ENCODE measurements around the gene KDM3B.
A peak's percentile ranks its signal among the peaks of the same experiment; 100 is the strongest.
"Not testable (repeated sequence)": the region's sequence is repeated elsewhere in the genome, so short reads cannot be mapped to it uniquely, and the experiment has no call there.

Gene KDM3B

GRCh38 chr5:138389332-138389731 lies 36.8 kb downstream of the KDM3B start:
- TF ChIP-seq CTCF (IDR thresholded peaks at IDR 0.05; ENCODE audit: insufficient read depth, low read length, missing control alignments) = no peak
- ChIA-PET POLR2A (no interaction called here), CTCF (no interaction called here)
- H3K4me3 ChIP-seq (ENCODE audit: low read depth, low read length) = no peak overlapping the region
- DNase-seq (ENCODE audit: low read depth, low spot score) = no peak

- DNase-seq (ENCODE audit: low read depth, low spot score); H3K4me3 ChIP-seq (ENCODE audit: low read depth, low read length); POLR2A ChIA-PET: not testable (repeated sequence)
- CTCF ChIA-PET = interaction anchor here (1.0 kb wide), 1 partner anchor 38 kb away, joined by 4 read pairs; no protein-coding TSS in a partner anchor
Measured at GRCh38 chr5:138389911-138390310, 37.4 kb downstream of the KDM3B start.

GRCh38 chr5:138391859-138392386 lies 39.4 kb downstream of the KDM3B start:
- no peak overlapping the region for H3K4me3 ChIP-seq (ENCODE audit: low read depth, low read length)
- no peak for DNase-seq (ENCODE audit: low read depth, low spot score)
- no peak for TF ChIP-seq CTCF (IDR thresholded peaks at IDR 0.05; ENCODE audit: insufficient read depth, low read length, missing control alignments)
- ChIA-PET POLR2A (no interaction called here), CTCF (interaction anchor here (1.0 to 1.8 kb wide), 2 partner anchors 10 to 12 kb away, joined by 4 to 5 read pairs; no protein-coding TSS in a partner anchor)

GRCh38 chr5:138402640-138403039 lies 50.2 kb downstream of the KDM3B start:
- no peak for TF ChIP-seq CTCF (IDR thresholded peaks at IDR 0.05; ENCODE audit: insufficient read depth, low read length, missing control alignments)
- POLR2A ChIA-PET = no interaction called here

GRCh38 chr5:138408023-138408422 lies 55.5 kb downstream of the KDM3B start:
- ChIA-PET CTCF (interaction anchor here (1.0 to 3.3 kb wide), 7 partner anchors 13 to 228 kb away, joined by 3 to 11 read pairs (median 3); partner anchors contain the start of gene KDM3B), POLR2A (no interaction called here)
- TF ChIP-seq CTCF (IDR thresholded peaks at IDR 0.05; ENCODE audit: insufficient read depth, low read length, missing control alignments) = no peak
- no peak for DNase-seq (ENCODE audit: low read depth, low spot score)
- no peak overlapping the region for H3K4me3 ChIP-seq (ENCODE audit: low read depth, low read length)

More at GRCh38 chr5:138402640-138403039, 50.2 kb downstream of the KDM3B start:
- CTCF ChIA-PET = no interaction called here
- DNase-seq (ENCODE audit: low read depth, low spot score) = no peak
- H3K4me3 ChIP-seq (ENCODE audit: low read depth, low read length) = no peak overlapping the region

GRCh38 chr5:138410996-138411640 lies 58.6 kb downstream of the KDM3B start:
- H3K4me3 ChIP-seq (ENCODE audit: low read depth, low read length); DNase-seq (ENCODE audit: low read depth, low spot score); POLR2A ChIA-PET: not testable (repeated sequence)
- peak; percentile 37 for TF ChIP-seq CTCF (IDR thresholded peaks at IDR 0.05; ENCODE audit: insufficient read depth, low read length, missing control alignments)
- CTCF ChIA-PET = interaction anchor here (0.7 to 3.6 kb wide), 13 partner anchors 9 to 781 kb away, joined by 3 to 18 read pairs (median 4); partner anchors contain the start of gene KIF20A
